GM21786 (cell line): ENCODE measurements around the gene MAML3.

Experiments
- ATAC-seq: cut with Tn5 transposase; IDR thresholded peaks from one replicate; pipeline ENCODE4 v1.9.1; 2021; ENCODE audit not compliant: unreplicated experiment

The MAML3 gene

DNA sequence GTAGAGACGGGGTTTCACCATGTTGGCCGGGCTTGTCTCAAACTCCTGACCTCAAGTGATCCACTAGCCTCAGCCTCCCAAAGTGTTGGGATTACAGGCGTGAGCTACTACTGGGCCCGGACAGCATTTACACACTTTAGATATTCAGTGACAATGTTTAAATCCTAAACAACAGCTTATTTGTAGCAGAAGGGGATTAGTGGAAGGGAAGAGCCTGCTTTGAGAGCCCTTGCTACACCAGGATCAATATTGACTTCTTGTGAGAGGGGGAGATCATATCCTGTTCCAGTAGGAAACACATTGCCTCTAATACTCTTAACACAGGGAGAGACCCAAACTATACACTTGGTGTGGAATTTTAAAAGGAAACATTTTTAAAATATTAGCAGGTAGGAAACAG lies 481.3 kb downstream of the MAML3 start:
- no peak for ATAC-seq

DNA sequence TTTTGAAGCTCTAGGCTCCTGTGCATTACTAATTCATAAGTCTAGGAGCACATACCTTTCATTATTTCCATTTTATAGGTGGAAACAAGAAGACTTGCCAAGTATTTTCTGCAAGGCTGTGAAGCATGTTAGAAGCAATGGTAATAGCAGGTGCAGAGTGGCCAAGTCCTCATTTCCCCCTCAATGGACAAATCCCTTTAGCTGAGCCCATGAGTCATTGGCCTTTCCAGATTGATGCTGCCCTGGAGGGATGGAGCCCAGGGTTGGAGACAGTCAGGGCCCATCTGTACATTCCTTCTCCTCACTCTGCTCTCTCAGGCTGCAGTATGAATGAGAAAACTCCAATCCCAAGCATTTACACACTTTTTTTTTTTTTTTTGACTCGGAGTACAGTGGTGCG lies 481.8 kb downstream of the MAML3 start:
- no peak for ATAC-seq

DNA sequence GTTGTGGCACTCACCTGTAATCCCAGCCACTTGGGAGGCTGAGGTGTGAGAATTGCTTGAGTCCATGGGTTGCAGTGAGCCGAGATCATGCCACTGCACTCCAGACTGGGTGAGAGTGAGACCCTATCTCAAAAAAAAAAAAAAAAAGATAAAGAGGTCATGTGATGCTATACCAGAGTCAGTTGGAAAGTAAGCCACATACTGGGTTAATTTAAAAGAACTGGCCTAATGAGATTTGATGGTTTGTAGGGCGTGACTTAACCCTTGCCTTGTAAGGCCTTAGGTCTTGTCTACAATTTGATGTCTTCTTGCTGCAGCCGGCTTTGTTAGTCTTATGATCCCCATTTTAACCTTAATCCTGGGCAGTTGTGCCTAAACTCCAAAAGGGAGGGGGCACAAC lies 483.2 kb downstream of the MAML3 start:
- no peak for ATAC-seq

DNA sequence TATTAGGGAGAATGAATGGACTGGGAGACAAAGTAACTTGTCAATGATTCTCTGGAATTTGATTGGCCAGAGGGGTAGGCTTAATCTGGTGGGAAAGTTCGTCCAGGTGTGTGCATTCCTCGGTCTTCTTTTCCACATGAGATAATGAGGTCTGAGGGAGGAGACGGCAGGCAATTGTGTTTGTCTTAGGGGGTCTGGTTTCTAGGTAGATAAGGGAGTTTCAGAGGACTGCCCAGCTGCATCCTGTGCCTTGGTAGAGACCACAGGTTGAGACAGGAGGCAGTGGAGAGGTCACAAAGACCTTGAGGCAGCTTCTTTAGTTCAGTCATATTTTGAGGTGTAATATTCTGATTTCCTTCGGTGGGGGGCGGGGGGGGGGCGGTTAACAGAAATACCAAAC lies 484.1 kb downstream of the MAML3 start:
- no peak for ATAC-seq

DNA sequence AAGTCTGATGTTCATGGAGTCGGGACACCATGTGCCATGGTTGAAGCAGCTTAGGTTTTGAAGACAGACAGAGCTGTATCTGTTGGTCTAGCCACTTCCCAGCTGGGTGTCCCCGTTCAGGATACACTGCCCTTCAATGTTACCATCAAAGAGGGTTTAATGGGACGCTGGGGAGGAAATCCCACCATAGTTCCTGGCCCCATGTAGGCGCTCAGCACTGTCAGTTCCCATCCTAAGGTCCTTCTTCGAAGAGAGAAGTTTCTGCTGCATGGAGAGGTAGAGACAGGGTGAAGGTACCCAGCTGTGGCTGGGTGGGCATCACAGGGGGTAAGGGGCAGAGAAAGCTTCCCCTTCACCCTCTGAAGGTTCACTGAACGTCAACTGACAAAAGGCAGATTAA lies 484.6 kb downstream of the MAML3 start:
- ATAC-seq = no peak

DNA sequence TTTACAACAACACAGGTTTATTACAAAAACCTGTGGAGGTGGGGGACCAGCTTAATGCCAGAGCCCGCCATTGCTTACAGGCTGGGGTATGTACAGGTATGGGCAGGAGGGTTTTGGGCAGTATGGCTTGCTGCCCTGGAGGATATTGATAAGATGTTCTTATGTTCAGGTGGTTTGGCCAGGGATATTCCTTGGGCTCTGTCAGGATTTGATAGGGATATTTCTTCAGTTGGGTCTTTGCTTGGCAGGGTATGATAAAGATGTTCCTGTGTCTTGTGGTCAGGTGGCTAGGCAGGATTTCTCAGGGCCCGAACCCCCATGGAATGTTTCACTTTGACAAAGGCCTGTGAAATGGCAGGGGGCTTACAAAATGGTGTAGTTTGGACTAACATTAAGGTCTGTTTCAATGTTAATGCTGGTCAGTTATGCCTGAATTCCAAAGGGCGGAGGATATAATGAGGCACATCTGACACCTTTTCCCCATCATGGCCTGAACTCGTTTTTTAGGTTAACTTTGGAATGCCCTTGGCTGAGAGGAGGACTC lies 485.3 kb downstream of the MAML3 start:
- ATAC-seq = no peak

DNA sequence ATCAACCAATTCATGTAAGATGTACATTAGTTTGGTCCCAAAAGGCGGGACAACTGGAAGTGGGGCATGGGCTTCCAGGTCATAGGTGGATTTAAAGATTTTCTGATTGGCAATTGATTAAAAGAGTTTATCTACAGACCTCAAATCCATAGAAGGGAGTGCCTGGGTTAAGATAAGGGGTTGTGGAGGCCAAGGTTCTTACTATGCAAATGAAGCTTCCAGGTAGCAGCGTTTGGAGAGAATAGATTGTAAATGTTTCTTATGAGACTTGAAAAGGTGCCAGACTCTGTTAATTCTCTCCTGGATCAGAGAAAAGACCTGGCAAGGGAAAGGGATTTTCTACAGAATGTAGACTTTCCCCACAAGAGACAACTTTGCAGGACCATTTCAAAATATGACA lies 485.9 kb downstream of the MAML3 start:
- no peak for ATAC-seq
